ENCODE results near the gene NEUROD2.

The NEUROD2 gene

GRCh38 chr17:39635614-39636176 is 28.0 kb upstream of the NEUROD2 start:
- DNase-seq (ENCODE audit: low spot score): no peak

GRCh38 chr17:39634384-39634871 is 26.7 kb upstream of the NEUROD2 start:
- peak; percentile 53 for DNase-seq (ENCODE audit: low spot score)

- no peak for DNase-seq (ENCODE audit: low spot score)
Observed at GRCh38 chr17:39633570-39634183, 26.0 kb upstream of the NEUROD2 start.

- no peak for DNase-seq (ENCODE audit: low spot score)
Observed at GRCh38 chr17:39632153-39632941, 24.6 kb upstream of the NEUROD2 start.

DNA sequence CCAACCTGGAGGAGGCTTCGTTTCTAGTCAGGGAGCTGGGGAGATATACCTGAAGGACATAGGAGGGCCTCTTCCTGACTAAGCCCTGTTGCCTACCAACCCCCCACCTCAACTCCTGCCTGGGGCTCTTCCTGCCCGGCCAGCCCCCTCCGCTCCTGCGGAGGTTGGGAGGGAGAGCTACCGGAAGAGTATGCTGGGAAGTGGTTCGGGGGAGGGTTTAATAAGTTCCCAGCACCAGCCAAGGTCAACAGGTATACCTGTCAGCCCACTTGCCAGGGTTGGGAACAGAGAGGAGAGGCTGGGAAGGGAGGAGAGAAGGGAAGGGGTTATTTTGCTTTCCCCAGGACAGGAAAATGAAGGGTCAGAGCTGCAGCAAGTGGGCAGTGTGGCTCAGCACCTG is 23.7 kb upstream of the NEUROD2 start:
- no peak for DNase-seq (ENCODE audit: low spot score)

DNA sequence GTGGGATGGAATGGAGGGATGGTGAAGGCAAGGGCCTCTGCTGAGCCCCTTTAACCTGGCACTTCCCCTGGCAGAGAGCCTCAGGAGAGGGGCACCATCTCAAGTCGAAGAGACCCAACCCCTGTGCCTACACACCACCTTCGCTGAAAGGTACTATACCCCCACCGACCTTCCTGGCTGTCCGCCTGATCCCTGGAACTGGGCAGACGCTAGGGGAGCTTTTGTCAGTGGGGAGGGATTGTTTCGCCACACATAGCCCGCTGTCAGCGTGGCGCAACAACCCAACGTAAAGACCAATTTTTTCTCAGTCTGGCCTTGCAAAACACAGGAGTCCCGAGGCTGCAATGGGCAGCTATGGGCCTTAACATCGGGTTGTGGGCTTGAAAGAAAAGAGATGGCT is 22.2 kb upstream of the NEUROD2 start:
- DNase-seq (ENCODE audit: low spot score): no peak

DNA sequence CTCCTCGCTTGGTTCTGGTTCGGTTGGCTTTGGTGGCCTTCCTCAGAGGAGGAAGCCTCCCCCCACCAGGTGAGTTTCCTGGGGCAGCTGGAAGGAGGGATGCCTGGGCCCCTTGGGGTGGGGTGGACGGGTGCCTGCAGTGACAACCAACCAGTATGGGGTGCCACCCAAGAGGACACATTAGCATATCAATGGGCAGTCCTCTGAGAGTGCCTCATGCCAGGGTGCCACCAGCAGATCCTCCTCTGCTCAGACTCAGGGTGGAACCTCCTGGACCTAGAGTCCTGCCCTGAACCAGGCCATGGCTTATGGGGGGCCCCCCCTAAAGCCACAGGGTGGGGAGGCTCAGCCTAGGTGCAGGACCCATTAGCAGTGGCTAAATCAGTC is 21.8 kb upstream of the NEUROD2 start:
- DNase-seq (ENCODE audit: low spot score): no peak

DNA sequence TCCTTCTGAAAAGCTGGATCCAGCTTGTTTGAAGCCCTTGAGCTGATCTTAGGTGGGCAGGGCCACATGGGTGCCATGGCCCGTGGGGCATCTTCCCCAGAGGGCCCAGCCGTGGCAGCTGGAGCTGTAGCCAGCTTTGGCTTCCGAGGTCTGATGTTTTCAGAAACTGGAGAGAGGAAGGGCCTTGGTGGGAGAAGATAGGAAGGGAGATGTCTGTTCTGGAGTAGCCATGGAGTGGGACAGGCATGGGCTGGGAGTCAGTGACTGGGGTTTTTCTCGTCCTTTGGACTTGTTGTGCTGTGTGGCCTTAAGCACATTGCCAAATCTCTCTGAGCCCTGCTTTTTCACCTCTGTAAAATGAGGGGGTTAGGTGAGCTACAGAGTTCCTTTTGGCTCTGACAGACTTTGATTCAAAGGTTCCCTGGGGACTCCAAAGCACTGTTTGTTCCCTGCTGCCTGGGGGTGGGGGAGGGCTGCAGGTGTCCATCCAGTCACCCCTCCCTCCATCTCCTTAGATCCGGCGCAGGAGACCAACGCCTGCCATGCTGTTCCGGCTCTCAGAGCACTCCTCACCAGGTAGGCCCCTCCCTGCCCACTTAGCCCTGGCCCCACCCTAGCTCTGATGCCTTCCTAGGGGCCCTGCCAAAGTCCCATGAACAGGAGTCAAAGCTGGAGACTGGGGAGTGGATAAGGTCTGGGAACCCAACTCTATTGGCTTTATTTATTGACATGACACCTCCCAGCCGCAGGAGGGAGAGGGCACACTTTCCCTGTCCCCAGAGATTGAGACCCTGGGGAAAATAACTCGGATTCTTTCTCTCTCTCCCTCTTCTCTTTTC is 21.2 kb upstream of the NEUROD2 start:
- no peak for DNase-seq (ENCODE audit: low spot score)

- DNase-seq (ENCODE audit: low spot score): no peak
Observed at GRCh38 chr17:39627712-39628516, 20.2 kb upstream of the NEUROD2 start.

GRCh38 chr17:39627047-39627711 is 19.5 kb upstream of the NEUROD2 start:
- no peak for DNase-seq (ENCODE audit: low spot score)

GRCh38 chr17:39626171-39627046 is 18.7 kb upstream of the NEUROD2 start, which contains the start of gene PPP1R1B:
PPP1R1B (plus strand) TSS chr17:39626952; CDS start chr17:39627393, 441 bp downstream.
- DNase-seq (ENCODE audit: low spot score): no peak

DNA sequence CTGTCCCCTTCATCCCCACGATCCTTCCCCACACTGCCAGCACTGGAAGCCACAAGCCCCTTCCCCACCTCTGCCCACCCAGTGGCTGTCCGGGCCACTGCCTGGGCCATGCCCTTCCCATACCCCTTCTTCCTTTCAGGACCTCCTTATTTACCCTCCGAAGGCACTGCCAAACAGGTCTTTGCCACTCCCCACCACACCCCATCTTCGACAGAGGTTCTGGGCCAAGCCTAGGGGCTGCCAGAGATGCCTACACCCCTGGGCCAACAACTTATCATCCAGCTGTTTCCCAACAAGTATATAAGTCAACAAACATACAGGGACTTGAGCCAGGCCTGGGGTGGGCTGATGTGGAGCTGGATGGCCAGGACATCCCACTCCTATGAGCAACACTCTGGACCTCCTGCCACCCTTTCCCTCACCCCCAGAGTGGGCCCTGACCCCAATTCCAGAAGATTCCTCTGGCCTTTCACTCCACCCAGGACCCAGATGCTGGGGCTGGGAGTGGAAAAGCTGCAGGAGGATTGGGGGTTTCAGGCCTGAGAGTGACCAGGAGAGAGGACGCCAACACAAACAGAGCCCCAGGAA is 17.6 kb upstream of the NEUROD2 start:
- DNase-seq (ENCODE audit: low spot score): no peak

DNA sequence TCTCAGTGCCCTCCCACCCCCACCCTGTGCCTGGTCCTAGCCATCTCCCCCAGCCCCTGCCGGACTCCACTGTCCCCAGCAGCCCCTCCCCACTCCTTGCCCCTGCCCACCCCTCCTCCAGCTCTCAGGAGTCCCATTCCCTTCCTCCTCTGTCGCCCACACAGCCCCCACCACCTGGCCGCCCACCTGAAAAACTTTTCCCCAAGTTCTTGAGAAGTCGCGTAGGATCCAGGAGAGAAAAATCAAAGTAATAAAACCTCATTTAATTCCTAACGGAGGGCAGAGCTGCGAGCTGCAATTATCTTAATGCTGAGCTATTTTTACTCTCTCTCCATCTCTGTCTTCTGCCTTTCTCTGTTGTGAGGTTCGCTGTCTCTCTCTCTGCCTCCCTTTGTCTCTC is 16.6 kb upstream of the NEUROD2 start:
- DNase-seq (ENCODE audit: low spot score): no peak

DNA sequence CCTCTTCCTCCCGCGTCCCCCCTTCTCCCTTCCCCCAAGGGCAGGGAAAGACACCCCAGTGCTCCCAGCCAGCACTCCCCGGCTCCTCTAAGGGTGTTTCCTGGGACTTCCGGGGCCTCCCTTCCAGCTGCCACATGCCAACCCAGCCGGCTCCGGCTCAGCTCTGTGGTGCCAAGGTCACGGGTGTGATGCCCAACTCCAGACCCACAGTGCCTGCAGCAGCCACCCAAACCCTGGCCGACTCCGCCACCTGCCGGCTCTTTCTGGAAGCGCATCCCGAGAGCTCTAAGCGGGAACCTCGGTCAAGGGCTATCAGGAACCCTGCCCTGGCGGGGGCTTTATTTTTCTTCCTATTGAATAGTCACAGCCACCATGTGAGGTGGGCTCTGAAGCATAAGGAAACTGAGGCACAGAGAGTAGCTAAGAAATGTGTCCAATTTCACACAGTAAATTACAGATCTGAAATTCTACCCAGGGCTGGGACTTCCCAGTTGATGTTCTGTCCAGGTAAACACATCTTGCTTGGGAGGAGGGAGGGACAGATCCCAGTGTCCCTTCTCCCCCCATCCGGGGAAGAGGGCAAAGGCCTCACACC is 15.7 kb upstream of the NEUROD2 start:
- DNase-seq (ENCODE audit: low spot score): peak; percentile 68

GRCh38 chr17:39622380-39623006 is 14.8 kb upstream of the NEUROD2 start:
- no peak for DNase-seq (ENCODE audit: low spot score)

GRCh38 chr17:39621523-39622379 is 14.0 kb upstream of the NEUROD2 start:
- peak; percentile 67 for DNase-seq (ENCODE audit: low spot score)

DNA sequence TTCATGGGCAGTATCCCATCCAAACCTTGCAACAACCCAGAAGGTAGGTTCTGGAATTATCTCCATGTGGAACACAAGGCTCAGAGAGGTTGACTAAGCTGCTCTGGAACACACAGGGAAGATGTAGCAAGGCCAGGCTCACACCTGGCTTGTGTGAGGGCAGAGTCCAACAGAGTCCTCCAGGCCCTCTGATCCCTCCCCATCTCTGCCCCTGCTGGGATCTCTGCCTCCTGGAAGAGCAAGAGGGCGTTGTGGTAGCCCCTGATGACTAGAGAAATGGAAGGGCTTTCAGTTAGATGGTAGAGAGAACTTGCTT is 12.0 kb upstream of the NEUROD2 start:
- DNase-seq (ENCODE audit: low spot score): no peak
